Sigmoid colon (tissue), 7 donors: ENCODE data around the gene ROPN1L. TPM values are rescaled to one million over a fixed set of nuclear protein-coding genes. Genes with fewer than 3 reads are reported as not detected.

ENCODE experiments used
- DNase-seq: peaks from one replicate; pipeline ENCODE4 v3.0.0-alpha.2; 2019
- H3K27ac ChIP-seq, 4 donors: fragments of 200-600 bp; sonication (generic); one replicate each; pipeline ENCODE4 v1.5.1; 2016 to 2019; ENCODE audit warnings: mild to moderate bottlenecking in 1 of 4
- H3K27me3 ChIP-seq, 3 donors: fragments of 200-600 bp; sonication (generic); one replicate each; pipeline ENCODE4 v1.5.1; 2019; ENCODE audit warnings: mild to moderate bottlenecking in 1 of 3
- H3K36me3 ChIP-seq, 4 donors: fragments of 200-600 bp; sonication (generic); one replicate each; pipeline ENCODE4 v1.5.1; 2016 to 2019
- H3K4me1 ChIP-seq, 4 donors: fragments of 200-600 bp; sonication (generic); one replicate each; pipeline ENCODE4 v1.5.1; 2017 to 2019
- H3K4me3 ChIP-seq, 4 donors: fragments of 200-600 bp; sonication (generic); one replicate each; pipeline ENCODE4 v1.5.1; 2017 to 2019; ENCODE audit warnings: mild to moderate bottlenecking in 2 of 4, moderate library complexity in 1 of 4
- H3K9me3 ChIP-seq, 4 donors: fragments of 200-600 bp in 3 of 4; sonication (generic) in 3 of 4; one replicate each; pipeline versions ENCODE4 v1.5.1 to v1.6.1; 2013 to 2019
- EP300 ChIP-seq, 4 donors: sonication (generic); formaldehyde crosslinking; IDR thresholded peaks; one replicate each; pipeline ENCODE4 v1.6.1; 2017; ENCODE audit warnings: antibody characterized with exemption in 4 of 4
- POLR2A ChIP-seq, 2 donors: fragments of 450-650 bp; IDR thresholded peaks; one replicate each; pipeline ENCODE4 v1.6.1; 2016; ENCODE audit warnings: antibody characterized with exemption in 2 of 2, mild to moderate bottlenecking in 2 of 2, moderate library complexity in 2 of 2
- POLR2AphosphoS5 ChIP-seq, 4 donors: sonication (generic); formaldehyde crosslinking; IDR thresholded peaks; one replicate each; pipeline ENCODE4 v1.6.1; 2017; ENCODE audit warnings: antibody characterized with exemption in 4 of 4
- WGBS, 2 donors: extraction: QIAGEN DNeasy Blood & Tissue Kit; methylation state at CpG; one replicate each; pipeline ENCODE4 v1.1.7; 2013; 5-methylcytosine and 5-hydroxymethylcytosine counted together
- intact Hi-C: fragments of 100-400 bp; cut with DNase I; formaldehyde crosslinking; loops from one replicate; pipeline ENCODE4 v1.15.1; 2023
- polyA plus RNA-seq, 3 donors: library from polyadenylated mRNA; stranded (reverse); fragments of 200-250 nt; gene quantifications; one replicate each; pipeline ENCODE4 v1.2.3, GENCODE V29; 2013
- total RNA-seq, 4 donors: library from RNA; depleted of rRNA; stranded (reverse); fragments of >200 nt; gene quantifications; one replicate each; pipeline ENCODE4 v1.1.0, GENCODE V29; 2016
- TF ChIP-seq, protein P1 (sequence below), 4 experiments: fragments of 450-650 bp in 3 of 4; fragments of 200-600 bp in 1 of 4; IDR thresholded peaks; one replicate each; pipeline ENCODE4 v1.5.1; 2016 to 2019; ENCODE audit warnings: antibody characterized with exemption in 4 of 4, mild to moderate bottlenecking in 3 of 4, moderate library complexity in 2 of 4
- donor health status: healthy with polysubstance abuse.
- donor health status: Bipolar disorder and iron deficiency.
- donor health status: healthy.

The ROPN1L gene
- total and polyA plus RNA-seq, 7 donors: 0.35 to 2.4 (median 1.3) TPM; not detected in 3

DNA sequence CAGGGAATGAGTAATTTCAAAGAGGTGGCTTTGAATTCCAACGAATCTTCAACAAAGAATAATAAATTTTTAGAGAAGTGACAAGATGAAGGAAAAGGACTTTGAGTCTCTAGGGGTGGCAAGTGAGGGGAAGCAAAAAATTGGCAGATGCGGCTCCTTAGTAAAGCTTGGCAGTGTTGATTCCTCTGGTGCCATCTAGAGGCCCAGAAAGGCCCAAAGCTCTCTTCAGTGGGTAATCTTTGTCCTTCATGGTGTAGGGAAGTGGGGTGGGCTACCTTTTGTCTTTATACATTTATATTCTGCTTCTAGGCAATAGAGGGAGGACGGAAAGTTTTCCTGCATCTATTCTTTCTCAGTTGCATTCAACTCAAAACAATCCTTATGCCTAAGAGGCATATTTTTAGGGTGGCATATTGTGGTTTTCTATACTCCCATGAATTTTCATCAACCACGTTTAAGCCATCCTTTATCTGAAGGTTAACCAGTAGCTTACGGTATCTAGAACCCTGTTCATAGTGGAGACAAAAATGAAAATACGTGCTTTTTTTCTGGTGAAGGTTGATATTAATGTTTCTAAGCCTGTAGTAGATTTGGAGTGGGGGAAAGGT lies 17.5 kb upstream of the ROPN1L start:
- TF ChIP-seq, protein P1, sequence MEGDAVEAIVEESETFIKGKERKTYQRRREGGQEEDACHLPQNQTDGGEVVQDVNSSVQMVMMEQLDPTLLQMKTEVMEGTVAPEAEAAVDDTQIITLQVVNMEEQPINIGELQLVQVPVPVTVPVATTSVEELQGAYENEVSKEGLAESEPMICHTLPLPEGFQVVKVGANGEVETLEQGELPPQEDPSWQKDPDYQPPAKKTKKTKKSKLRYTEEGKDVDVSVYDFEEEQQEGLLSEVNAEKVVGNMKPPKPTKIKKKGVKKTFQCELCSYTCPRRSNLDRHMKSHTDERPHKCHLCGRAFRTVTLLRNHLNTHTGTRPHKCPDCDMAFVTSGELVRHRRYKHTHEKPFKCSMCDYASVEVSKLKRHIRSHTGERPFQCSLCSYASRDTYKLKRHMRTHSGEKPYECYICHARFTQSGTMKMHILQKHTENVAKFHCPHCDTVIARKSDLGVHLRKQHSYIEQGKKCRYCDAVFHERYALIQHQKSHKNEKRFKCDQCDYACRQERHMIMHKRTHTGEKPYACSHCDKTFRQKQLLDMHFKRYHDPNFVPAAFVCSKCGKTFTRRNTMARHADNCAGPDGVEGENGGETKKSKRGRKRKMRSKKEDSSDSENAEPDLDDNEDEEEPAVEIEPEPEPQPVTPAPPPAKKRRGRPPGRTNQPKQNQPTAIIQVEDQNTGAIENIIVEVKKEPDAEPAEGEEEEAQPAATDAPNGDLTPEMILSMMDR (IDR thresholded peaks at IDR 0.05): peak in 2 of 4 experiments; percentile 10 to 35
- TF ChIP-seq EP300 (IDR thresholded peaks at IDR 0.05): no peak
- WGBS, 2 donors: 76 to 80% methylated on average over 6 of the region's 6 CpGs
- Histone ChIP-seq H3K9me3 (no peaks in the 10 kb centered on the region), H3K27me3 (no peaks in the 10 kb centered on the region), H3K4me3 (no peak overlapping the region), H3K27ac (no peak overlapping the region), H3K36me3 (peaks cover 31 to 96% (median 37%) of the 10 kb centered on the region in 4 donors), H3K4me1 (peaks cover 0 to 14% (median 2%) of the 10 kb centered on the region in 4 donors)
- DNase-seq: no peak
- intact Hi-C loops: no loop called here

DNA sequence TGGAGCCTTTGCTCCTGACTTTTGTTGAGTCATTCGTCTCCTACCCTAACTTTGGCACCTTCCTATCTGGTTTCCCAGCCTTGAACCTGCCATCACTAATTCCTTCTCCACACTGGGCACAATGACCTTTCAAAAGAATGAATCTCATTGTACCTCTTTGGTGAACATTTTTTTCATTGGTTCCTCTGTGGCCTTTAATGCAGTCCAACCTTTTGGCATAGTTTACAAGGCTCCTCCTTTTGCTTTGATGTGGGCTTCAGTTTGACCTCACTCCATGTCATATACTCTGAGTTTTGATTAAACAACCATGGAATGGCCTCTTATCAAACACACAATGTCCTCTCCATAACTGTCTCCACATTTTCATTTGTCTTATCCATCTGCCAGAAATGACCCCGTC lies 14.5 kb upstream of the ROPN1L start:
- H3K27ac ChIP-seq: no peak overlapping the region
- no peaks in the 10 kb centered on the region for H3K4me1 ChIP-seq
- DNase-seq: no peak
- H3K4me3 ChIP-seq: no peak overlapping the region
- TF ChIP-seq, protein P1 (IDR thresholded peaks at IDR 0.05): no peak
- TF ChIP-seq POLR2AphosphoS5 (IDR thresholded peaks at IDR 0.05) (no peak), EP300 (IDR thresholded peaks at IDR 0.05) (no peak), POLR2A (IDR thresholded peaks at IDR 0.05) (no peak)
- 91 to 94% methylated on average over 2 of the region's 2 CpGs for WGBS, 2 donors
- peaks cover 30 to 97% (median 39%) of the 10 kb centered on the region in 4 donors for H3K36me3 ChIP-seq
- H3K27me3 ChIP-seq: no peaks in the 10 kb centered on the region
- intact Hi-C loops: no loop called here
- no peaks in the 10 kb centered on the region for H3K9me3 ChIP-seq

DNA sequence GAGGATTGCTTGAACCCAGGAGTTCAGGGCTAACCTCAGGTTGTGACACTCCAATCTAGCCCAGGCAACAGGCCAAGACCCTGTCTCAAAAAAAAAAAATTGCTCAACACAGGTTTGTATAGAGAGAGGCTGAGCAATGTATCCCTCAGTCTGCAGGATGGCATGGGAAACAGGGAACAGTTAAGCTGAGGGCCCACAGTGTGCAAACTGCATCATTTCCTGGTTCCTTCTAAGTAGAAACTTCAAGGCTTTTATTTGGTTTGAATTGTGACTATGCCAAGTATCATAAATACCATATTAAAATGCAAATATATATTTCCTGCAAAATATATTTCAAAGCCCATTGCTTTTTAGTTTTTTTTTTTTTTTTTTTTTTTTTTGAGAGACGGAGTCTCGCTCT lies 13.7 kb upstream of the ROPN1L start:
- Histone ChIP-seq H3K27ac (no peak overlapping the region), H3K4me3 (no peak overlapping the region), H3K4me1 (no peaks in the 10 kb centered on the region), H3K27me3 (no peaks in the 10 kb centered on the region), H3K9me3 (no peaks in the 10 kb centered on the region), H3K36me3 (peaks cover 34 to 97% (median 43%) of the 10 kb centered on the region in 4 donors)
- intact Hi-C loops: no loop called here
- no peak for TF ChIP-seq EP300 (IDR thresholded peaks at IDR 0.05)
- no peak for TF ChIP-seq POLR2A (IDR thresholded peaks at IDR 0.05)
- TF ChIP-seq, protein P1 (IDR thresholded peaks at IDR 0.05): no peak
- no peak for TF ChIP-seq POLR2AphosphoS5 (IDR thresholded peaks at IDR 0.05)
- WGBS, 2 donors: 92 to 97% methylated on average over 2 of the region's 2 CpGs
- DNase-seq: no peak

DNA sequence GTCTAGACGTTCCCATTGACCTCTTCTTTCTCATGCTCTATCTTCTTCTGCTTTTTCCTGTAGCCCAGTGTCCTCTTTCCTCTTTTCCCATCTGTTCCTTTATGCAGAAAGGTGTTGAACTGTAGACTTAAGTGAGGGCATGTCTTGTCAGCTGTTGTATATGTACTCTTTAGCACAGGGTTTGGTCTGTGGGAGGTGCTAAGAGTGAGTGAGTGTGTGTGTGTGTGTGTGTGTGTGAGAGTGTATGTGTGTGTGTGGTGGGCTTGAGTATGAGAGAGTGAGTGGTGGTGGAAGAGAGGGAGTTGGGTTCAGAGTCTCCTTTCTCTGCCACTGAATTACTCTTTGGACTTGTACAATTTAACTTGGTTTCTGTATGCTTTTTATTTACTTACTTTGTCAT lies 10.3 kb upstream of the ROPN1L start:
- Histone ChIP-seq H3K4me1 (no peaks in the 10 kb centered on the region), H3K27me3 (no peaks in the 10 kb centered on the region), H3K9me3 (no peaks in the 10 kb centered on the region), H3K36me3 (peaks cover 29 to 86% (median 42%) of the 10 kb centered on the region in 4 donors), H3K4me3 (no peak overlapping the region), H3K27ac (no peak overlapping the region)
- 56 to 84% methylated on average over 1 of the region's 1 CpG for WGBS, 2 donors
- intact Hi-C loops: no loop called here
- TF ChIP-seq POLR2AphosphoS5 (IDR thresholded peaks at IDR 0.05): no peak
- no peak for TF ChIP-seq EP300 (IDR thresholded peaks at IDR 0.05)
- no peak for TF ChIP-seq POLR2A (IDR thresholded peaks at IDR 0.05)
- TF ChIP-seq, protein P1 (IDR thresholded peaks at IDR 0.05): no peak
- DNase-seq: no peak
